ENCODE measurements around the gene PLD1. TPM values are rescaled to one million over a fixed set of nuclear protein-coding genes. Genes with fewer than 3 reads are reported as not detected.

PLD1 gene
- total and polyA plus RNA-seq, 2 of the 8 experiments (the other 6 are each of a cell fraction or from before 2014, with no cell fraction given) = 1.2 to 2.6 TPM

GRCh38 chr3:171654326-171654725 lies 156.0 kb downstream of the PLD1 start:
- H4K5ac ChIP-seq (ENCODE audit: insufficient read length, low read depth, low read length) = no peak overlapping the region
- H3K27ac ChIP-seq (ENCODE audit: low read depth, low read length) = no peak overlapping the region
- no peaks in the 10 kb centered on the region for H3K36me3 ChIP-seq (ENCODE audit: control insufficient read depth in 2 of 4, insufficient read depth in 4 of 4, low read length in 3 of 4)
- H3K4me2 ChIP-seq (ENCODE audit: insufficient read depth in 1 of 2, low read depth in 2 of 2, low read length in 2 of 2) = no peak overlapping the region
- no peaks in the 10 kb centered on the region for H3K79me1 ChIP-seq (ENCODE audit: low read depth, low read length)
- no peak overlapping the region for H3K56ac ChIP-seq (replicated peaks; ENCODE audit: insufficient read length, low read depth, low read length)
- DNase-seq (ENCODE audit: low read depth in 1 of 2, low spot score in 2 of 2) = no peak
- H3K79me2 ChIP-seq (ENCODE audit: control insufficient read depth in 1 of 2, insufficient read depth in 2 of 2, low read length in 2 of 2) = no peaks in the 10 kb centered on the region
- CTCF ChIA-PET (ENCODE audit: partially characterized antibody) = interaction anchor here (0.6 to 1.1 kb wide), 3 partner anchors 9 to 605 kb away, joined by 3 to 7 read pairs (median 4); no protein-coding TSS in a partner anchor
- no peaks in the 10 kb centered on the region for H3K27me3 ChIP-seq (replicated peaks in 1 of 4; ENCODE audit: control insufficient read depth in 3 of 4, extremely low read depth in 1 of 4, insufficient read depth in 3 of 4, low read length in 3 of 4)
- no peak overlapping the region for H2AFZ ChIP-seq (ENCODE audit: low read length)
- 85% methylated on average over 1 of the region's 1 CpG; no CpG with 5 or more reads in 1 of the 2 experiments for WGBS, 2 experiments (ENCODE audit: extremely low coverage in 1 of 2, insufficient coverage in 1 of 2, insufficient read length in 1 of 2, insufficient replicate concordance in 2 of 2, low coverage in 1 of 2, low lambda C conversion rate in 2 of 2, missing lambda C conversion rate in 1 of 2)
- H3K23me2 ChIP-seq (ENCODE audit: low read depth, low read length) = no peaks in the 10 kb centered on the region
- H2AK5ac ChIP-seq (ENCODE audit: low read depth, low read length) = no peak overlapping the region
- H4K91ac ChIP-seq (replicated peaks; ENCODE audit: insufficient read length, low read length) = no peak overlapping the region
- H3K14ac ChIP-seq (ENCODE audit: insufficient read length) = no peak overlapping the region
- H2BK5ac ChIP-seq (ENCODE audit: low read depth, low read length) = no peak overlapping the region
- H3K9me3 ChIP-seq (ENCODE audit: insufficient read depth in 2 of 2, low read depth in 1 of 2, low read length in 1 of 2) = no peaks in the 10 kb centered on the region
- no peak overlapping the region for H3K23ac ChIP-seq (ENCODE audit: insufficient read length)
- H3K4ac ChIP-seq (replicated peaks; ENCODE audit: insufficient read length, low read depth, low read length) = no peak overlapping the region
- H2BK120ac ChIP-seq (replicated peaks; ENCODE audit: low read depth, low read length) = no peak overlapping the region
- H4K8ac ChIP-seq (ENCODE audit: extremely low read depth, insufficient read depth, low read length) = no peak overlapping the region
- no peak overlapping the region for H2BK20ac ChIP-seq (ENCODE audit: low read length)
- H3K9ac ChIP-seq (replicated peaks in 1 of 4; ENCODE audit: extremely low read depth in 1 of 4, low read depth in 3 of 4, low read length in 3 of 4) = no peak overlapping the region
- no peak overlapping the region for H2BK12ac ChIP-seq (ENCODE audit: low read depth, low read length)
- H4K20me1 ChIP-seq (replicated peaks in 1 of 2; ENCODE audit: control insufficient read depth in 1 of 2, insufficient read depth in 2 of 2, low read length in 2 of 2) = no peaks in the 10 kb centered on the region
- no peak overlapping the region for H3K4me3 ChIP-seq (ENCODE audit: extremely low read depth in 1 of 4, insufficient read depth in 2 of 4, low read depth in 3 of 4, low read length in 4 of 4)
- no peak overlapping the region for H3K18ac ChIP-seq (ENCODE audit: extremely low read depth, low read length)
- no peak overlapping the region for H2BK15ac ChIP-seq (ENCODE audit: low read length)
- FAIRE-seq = no peak
- H3K4me1 ChIP-seq (replicated peaks in 1 of 4; ENCODE audit: control insufficient read depth in 3 of 4, insufficient read depth in 4 of 4, low read length in 3 of 4) = no peaks in the 10 kb centered on the region
- POLR2A ChIA-PET (ENCODE audit: partially characterized antibody) = no interaction called here
- no peak for TF ChIP-seq CTCF (IDR thresholded peaks at IDR 0.05; ENCODE audit: control extremely low read depth in 1 of 3, insufficient read depth in 1 of 3, low read depth in 1 of 3, low read length in 3 of 3)
- no peak for TF ChIP-seq POU5F1 (IDR thresholded peaks at IDR 0.05; ENCODE audit: low read depth, low read length)
- no peak for TF ChIP-seq SRF (IDR thresholded peaks at IDR 0.05; ENCODE audit: low read depth, low read length)
- TF ChIP-seq POLR2A (IDR thresholded peaks at IDR 0.05; ENCODE audit: control extremely low read depth in 1 of 2, low read depth in 2 of 2, low read length in 2 of 2) = no peak
- no peak for TF ChIP-seq KDM4A (IDR thresholded peaks at IDR 0.05; ENCODE audit: low read depth, low read length, severe bottlenecking)
- TF ChIP-seq PHF8 (conservative IDR thresholded peaks at IDR 0.05; ENCODE audit: low read depth, low read length) = no peak
- TF ChIP-seq TAF7 (optimal IDR thresholded peaks at IDR 0.05; ENCODE audit: borderline replicate concordance, low read depth, low read length) = no peak

Measured in H1 (cell line).